Measurements from ENCODE around the gene WASHC4.
"Not testable (repeated sequence)": the region's sequence is repeated elsewhere in the genome, so short reads cannot be mapped to it uniquely, and the experiment has no call there.

The WASHC4 gene

GRCh38 chr12:105090361-105090760 lies 17.2 kb upstream of the WASHC4 start:
- no peak for DNase-seq (ENCODE audit: low read depth in 2 of 2)

DNA sequence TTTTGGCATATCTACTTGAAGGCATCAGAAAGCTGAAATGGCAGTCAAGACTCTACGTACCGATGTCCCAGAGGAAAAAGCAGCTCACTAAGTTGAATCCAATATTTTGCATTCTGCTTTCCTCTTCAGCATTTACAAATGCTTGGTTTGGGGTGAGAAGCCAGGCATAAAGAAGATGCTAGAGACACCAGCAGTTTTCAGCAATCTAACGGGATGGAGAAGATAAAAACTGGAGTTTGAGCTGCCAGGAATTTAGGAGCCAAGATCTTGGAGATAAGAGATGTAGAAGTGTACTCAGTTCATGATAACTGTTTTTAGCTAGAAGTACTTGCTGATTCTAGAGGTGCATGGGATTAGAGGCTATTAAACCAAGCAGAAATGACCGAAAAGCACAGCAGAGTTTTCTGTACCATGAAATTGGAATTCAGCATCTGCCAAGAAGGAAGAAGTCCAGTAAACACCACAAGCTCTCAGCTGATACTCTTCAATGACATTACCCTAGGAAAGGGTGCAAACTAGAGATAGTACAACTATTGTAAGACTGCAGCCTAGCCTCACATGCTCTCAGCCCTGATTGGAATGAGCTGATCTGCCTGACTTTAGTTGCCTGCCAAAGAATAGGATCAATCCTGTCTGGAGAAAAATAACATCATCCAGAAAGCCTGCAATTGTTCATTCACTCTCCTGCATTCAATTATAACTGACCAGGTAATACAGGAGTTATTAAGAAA lies 15.9 kb upstream of the WASHC4 start:
- no peak for DNase-seq (ENCODE audit: low read depth in 2 of 2)

DNA sequence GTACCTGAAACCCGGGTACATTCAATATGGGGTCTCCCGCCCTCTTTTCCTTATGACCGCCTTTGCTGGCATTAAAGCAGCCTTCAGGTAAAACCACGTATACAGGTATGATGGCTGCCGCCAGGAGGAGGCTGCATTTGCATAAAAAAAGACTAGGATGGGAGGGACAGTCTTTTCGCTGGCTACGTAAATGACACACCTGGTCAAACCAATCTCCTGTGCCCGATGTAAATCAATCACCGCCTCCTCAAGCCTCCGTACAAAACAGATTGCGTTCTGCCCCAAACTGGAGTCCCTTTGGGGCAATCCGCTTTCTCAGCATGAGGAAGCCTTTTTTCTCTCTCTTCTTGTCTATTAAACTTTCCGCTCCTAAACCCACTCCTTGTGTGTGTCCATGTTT lies 15.2 kb upstream of the WASHC4 start:
- no peak for DNase-seq (ENCODE audit: low read depth in 2 of 2)

- not testable (repeated sequence) for DNase-seq (ENCODE audit: low read depth in 2 of 2)
These were observed 12.2 kb upstream of the WASHC4 start for GRCh38 chr12:105095338-105095737.

DNA sequence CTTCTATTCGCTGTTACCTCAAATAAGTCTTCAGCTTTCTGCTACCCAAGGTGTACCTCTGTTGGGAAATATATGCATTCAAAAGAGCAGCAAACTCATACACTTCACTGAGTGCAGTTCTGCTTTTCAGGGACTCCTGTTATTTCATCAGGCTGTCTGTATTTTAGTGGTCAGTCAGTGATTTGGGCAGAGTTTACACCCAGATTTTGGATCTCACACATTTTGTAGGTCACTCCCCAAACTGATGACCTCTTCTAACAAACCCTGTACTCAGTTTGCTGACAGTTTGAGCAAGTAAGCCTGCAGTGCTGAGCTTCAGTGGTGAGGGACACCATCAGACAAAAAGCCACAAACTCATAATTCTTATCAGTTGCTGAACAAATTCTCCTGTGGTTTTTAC lies 8.2 kb upstream of the WASHC4 start:
- DNase-seq (ENCODE audit: low read depth in 2 of 2): no peak

- no peak for DNase-seq (ENCODE audit: low read depth in 2 of 2)
These were observed 7.1 kb upstream of the WASHC4 start for GRCh38 chr12:105100207-105100985.

- DNase-seq (ENCODE audit: low read depth in 2 of 2): no peak
These were observed 6.5 kb upstream of the WASHC4 start for GRCh38 chr12:105100998-105101397.

- DNase-seq (ENCODE audit: low read depth in 2 of 2): no peak
These were observed 4.9 kb upstream of the WASHC4 start for GRCh38 chr12:105102673-105103072.

DNA sequence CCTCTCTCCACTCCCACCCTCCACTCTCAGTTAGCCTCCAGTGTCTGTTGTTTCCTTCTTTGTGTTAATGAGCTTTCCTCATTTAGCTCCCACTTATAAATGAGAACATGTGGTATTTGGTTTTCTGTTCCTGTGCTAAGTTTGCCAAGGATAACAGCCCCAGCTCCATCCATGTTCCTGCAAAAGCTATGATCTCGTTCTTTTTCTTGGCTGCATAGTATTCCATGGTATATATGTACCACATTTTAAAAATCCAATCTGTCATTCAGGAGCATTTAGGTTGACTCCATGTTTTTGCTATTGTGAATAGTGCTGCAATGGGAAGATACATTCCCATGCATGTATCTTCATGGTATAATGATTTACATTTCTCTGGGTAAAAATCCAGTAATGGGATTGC lies 2.8 kb upstream of the WASHC4 start:
- no peak for DNase-seq (ENCODE audit: low read depth in 2 of 2)

GRCh38 chr12:105106621-105107020 lies 910 bp upstream of the WASHC4 start:
- DNase-seq (ENCODE audit: low read depth in 2 of 2): no peak

DNA sequence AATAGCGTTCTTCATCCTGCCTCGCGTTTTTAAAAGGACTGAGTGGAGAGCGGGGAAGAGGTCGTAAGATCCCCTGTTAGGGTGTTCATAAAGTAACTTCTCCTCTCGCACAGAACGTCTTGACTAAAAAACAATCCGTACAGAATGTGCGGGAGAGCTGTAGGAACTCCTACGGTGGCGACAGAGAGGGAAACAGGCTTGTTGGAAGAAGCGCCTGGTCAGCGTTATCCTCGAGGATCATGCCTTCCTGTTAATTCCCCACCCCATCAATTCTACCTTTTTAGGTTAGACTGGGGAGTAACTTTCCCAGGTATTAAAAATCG lies 399 bp upstream of the WASHC4 start:
- no peak for DNase-seq (ENCODE audit: low read depth in 2 of 2)

DNA sequence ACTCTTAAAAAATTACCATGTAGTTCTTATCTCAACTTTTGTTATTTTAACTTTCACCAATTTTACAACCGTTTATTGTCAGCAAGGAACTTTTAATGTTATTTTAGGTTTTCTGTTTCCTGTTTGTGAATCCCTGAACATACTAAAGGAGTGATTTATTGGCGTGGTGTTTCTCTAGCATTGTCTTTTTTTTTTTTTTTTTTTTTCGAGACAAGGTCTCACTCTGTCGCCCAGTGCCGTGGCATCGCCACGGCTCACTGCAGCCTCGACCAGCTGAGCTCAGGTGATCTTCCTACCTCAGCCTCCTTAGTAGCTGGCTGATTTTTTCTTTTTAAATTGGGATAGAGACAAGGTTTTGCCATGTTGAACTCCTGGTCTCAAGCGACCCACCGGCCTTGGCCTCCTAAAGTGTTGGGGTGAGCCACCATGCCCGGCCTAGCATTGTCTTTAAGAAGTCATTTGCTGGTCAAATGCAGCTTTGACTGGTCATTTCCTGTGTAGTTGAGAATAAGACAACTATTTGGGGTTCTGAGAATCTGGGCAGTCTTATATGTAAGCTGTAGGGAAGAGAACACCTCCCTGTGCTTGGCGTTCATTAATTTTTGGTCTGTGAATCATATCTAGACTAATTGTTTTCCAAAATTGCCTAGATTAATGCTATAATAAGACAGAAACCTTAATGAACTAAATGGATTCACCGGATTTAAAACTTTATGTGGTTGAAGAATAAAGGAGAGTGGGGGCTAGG lies 2.1 kb downstream of the WASHC4 start:
- DNase-seq (ENCODE audit: low read depth in 2 of 2): no peak

DNA sequence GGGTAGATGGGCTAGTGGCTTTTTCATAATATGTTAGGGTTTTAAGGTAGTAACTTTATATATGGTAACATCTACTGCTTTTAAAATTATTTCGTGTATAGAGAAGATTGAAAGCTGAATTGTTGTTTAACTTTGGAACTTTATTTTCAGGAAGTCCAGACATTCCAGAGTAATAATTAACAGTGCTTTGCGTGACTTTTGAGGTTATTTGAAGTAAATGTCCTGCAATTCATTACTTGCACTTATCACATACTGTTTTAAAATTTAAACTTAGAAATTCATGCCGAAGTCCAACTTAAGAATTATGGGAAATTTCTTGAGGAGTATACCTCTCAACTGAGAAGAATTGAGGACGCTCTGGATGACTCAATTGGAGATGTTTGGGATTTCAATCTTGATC lies 3.3 kb downstream of the WASHC4 start:
- DNase-seq (ENCODE audit: low read depth in 2 of 2): no peak

GRCh38 chr12:105113094-105113493 lies 5.6 kb downstream of the WASHC4 start:
- no peak for DNase-seq (ENCODE audit: low read depth in 2 of 2)

DNA sequence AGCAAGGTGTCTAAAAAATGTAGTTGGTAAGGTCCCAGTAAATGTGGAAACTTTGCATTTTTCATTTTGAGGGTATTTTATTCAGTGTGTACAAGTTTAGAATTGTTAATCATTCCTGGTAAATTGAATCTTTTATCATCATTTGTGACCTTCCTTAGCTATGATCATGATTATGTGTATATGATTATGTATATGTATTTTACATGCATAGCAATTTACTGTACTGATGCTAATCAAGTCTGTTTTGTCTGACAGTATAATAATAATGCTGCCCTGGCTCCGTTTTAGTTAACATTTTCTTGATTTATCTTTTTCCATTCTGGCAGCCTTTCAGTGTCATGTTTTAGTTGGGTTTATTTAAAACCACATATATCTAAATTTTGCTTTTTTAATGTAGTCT lies 9.4 kb downstream of the WASHC4 start:
- DNase-seq (ENCODE audit: low read depth in 2 of 2): no peak

GRCh38 chr12:105120551-105120950 lies 13.0 kb downstream of the WASHC4 start:
- no peak for DNase-seq (ENCODE audit: low read depth in 2 of 2)

- no peak for DNase-seq (ENCODE audit: low read depth in 2 of 2)
These were observed 30.7 kb downstream of the WASHC4 start for GRCh38 chr12:105138248-105138647.

- DNase-seq (ENCODE audit: low read depth in 2 of 2): no peak
These were observed 33.9 kb downstream of the WASHC4 start for GRCh38 chr12:105141320-105141922.

GRCh38 chr12:105142259-105142658 lies 34.7 kb downstream of the WASHC4 start:
- no peak for DNase-seq (ENCODE audit: low read depth in 2 of 2)

GRCh38 chr12:105156260-105156659 lies 48.7 kb downstream of the WASHC4 start:
- no peak for DNase-seq (ENCODE audit: low read depth in 2 of 2)

GRCh38 chr12:105157606-105158005 lies 50.1 kb downstream of the WASHC4 start:
- no peak for DNase-seq (ENCODE audit: low read depth in 2 of 2)

GRCh38 chr12:105158876-105159275 lies 51.3 kb downstream of the WASHC4 start:
- no peak for DNase-seq (ENCODE audit: low read depth in 2 of 2)
